Tibial artery (tissue), 4 donors: ENCODE results near the gene ZKSCAN8.

Experiments
- DNase-seq, 2 donors: peaks; one replicate each; pipeline ENCODE4 v3.0.0-alpha.2; 2019
- H3K27ac ChIP-seq, 2 donors: fragments of 200-600 bp; sonication (generic) in 1 of 2; 1 replicate in 1 of 2; 2 replicates in 1 of 2; pipeline ENCODE4 v1.5.1; 2018 to 2019; ENCODE audit warnings: mild to moderate bottlenecking in 1 of 2
- H3K27me3 ChIP-seq, 2 donors: fragments of 200-600 bp; sonication (generic) in 1 of 2; one replicate each; pipeline versions ENCODE4 v1.5.1 to v1.6.0; 2016 to 2019
- H3K36me3 ChIP-seq, 3 donors: fragments of 200-600 bp; sonication (generic) in 2 of 3; one replicate each; pipeline ENCODE4 v1.5.1; 2016 to 2019; ENCODE audit warnings: mild to moderate bottlenecking in 2 of 3
- H3K4me1 ChIP-seq, 4 donors: fragments of 200-600 bp; sonication (generic) in 2 of 4; 1 replicate in 3 of 4; 2 replicates in 1 of 4; pipeline ENCODE4 v1.5.1; 2016 to 2019
- H3K4me3 ChIP-seq, 2 donors: fragments of 200-600 bp; sonication (generic) in 1 of 2; 1 replicate in 1 of 2; 2 replicates in 1 of 2; pipeline ENCODE4 v1.5.1; 2018 to 2019; ENCODE audit warnings: mild to moderate bottlenecking in 2 of 2
- H3K9me3 ChIP-seq, 3 donors: fragments of 200-600 bp; sonication (generic) in 1 of 3; one replicate each; pipeline ENCODE4 v1.5.1; 2016 to 2019
- intact Hi-C: fragments of 100-400 bp; cut with DNase I; formaldehyde crosslinking; loops from one replicate; pipeline ENCODE4 v1.15.0; 2023; ENCODE audit warnings: low total_unique reads
- TF ChIP-seq, protein P1 (sequence below), 2 experiments: fragments of 200-600 bp in 1 of 2; fragments of 450-650 bp in 1 of 2; IDR thresholded peaks; one replicate each; pipeline ENCODE4 v1.5.1; 2017 to 2019; ENCODE audit warnings: antibody characterized with exemption in 2 of 2, mild to moderate bottlenecking in 1 of 2, moderate library complexity in 1 of 2

ZKSCAN8 gene

DNA sequence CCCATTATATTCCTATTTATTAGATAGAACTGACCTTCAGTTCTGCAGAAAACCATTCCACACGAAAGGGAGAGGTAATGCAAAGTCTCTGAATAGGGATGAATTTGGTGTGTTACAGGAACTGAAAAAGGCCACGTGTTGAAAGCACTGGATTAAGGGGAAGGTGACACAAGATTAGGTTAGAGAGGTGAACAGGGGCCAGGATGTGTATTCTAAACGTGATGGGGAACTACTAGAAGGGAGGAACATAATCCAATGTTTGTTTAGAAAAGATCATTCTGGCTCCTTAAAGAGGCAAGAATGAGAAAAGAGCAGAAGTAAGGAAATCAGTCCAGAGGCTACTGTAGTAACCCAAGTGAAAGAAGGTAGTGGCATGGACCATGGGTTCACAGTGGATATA lies 6.3 kb upstream of the ZKSCAN8 start:
- TF ChIP-seq, protein P1, sequence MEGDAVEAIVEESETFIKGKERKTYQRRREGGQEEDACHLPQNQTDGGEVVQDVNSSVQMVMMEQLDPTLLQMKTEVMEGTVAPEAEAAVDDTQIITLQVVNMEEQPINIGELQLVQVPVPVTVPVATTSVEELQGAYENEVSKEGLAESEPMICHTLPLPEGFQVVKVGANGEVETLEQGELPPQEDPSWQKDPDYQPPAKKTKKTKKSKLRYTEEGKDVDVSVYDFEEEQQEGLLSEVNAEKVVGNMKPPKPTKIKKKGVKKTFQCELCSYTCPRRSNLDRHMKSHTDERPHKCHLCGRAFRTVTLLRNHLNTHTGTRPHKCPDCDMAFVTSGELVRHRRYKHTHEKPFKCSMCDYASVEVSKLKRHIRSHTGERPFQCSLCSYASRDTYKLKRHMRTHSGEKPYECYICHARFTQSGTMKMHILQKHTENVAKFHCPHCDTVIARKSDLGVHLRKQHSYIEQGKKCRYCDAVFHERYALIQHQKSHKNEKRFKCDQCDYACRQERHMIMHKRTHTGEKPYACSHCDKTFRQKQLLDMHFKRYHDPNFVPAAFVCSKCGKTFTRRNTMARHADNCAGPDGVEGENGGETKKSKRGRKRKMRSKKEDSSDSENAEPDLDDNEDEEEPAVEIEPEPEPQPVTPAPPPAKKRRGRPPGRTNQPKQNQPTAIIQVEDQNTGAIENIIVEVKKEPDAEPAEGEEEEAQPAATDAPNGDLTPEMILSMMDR (IDR thresholded peaks at IDR 0.05) = no peak
- Histone ChIP-seq H3K4me1 (peaks cover 0 to 30% (median 13%) of the 10 kb centered on the region in 4 donors), H3K4me3 (no peak overlapping the region), H3K36me3 (peaks cover 0 to 2% (median 0%) of the 10 kb centered on the region in 3 donors), H3K27ac (peak overlapping the region; percentile 95 to 98), H3K9me3 (no peaks in the 10 kb centered on the region), H3K27me3 (no peaks in the 10 kb centered on the region)
- intact Hi-C loops = loop anchor here (5.0 kb wide), 1 partner anchor 222 kb away; no protein-coding TSS in a partner anchor
- DNase-seq = no peak

DNA sequence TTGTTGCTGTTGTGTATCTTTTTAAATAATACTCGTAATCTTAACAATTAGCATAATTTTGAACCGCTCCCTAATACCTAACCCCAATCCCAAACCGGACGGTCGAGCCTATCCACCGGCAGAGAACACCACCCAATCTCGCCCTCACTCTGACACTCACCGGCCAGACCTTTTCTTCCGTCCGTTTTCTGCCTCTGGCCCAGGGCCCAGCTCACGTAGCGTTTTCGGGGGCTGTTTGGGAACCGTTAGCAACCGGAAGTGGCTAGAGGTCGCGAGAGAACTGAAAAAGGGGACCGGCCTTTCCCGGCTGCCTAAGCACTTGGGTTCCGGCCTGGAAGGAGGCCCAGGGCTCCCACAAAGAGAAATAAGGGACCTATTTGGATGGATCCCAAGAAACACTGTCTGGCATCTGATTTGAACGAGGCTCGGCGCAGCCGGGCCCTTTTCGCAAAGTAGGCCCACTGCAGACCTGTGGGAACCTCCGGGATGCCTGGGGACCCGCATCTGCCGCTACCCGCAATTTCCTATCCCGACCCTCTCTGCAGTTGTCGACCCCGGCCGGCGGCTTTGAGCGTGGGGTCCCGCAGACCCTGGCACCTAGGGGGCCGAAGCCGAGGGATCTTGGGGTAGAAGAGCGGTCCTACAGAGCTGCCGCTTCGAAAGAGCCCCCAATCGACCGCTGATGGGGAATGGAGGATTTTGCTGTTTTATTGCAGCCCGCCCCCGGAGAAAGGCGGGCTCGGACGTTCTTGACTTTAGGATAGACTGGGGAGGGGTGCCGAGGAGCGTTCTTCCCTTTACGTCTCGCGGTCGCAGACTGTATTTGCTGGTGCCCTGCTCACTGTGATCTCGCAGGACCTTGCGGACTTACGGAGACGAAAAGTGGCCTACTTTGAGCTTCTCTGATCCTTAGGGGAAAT lies 4.8 kb upstream of the ZKSCAN8 start:
- Histone ChIP-seq H3K27me3 (no peaks in the 10 kb centered on the region), H3K9me3 (no peaks in the 10 kb centered on the region), H3K4me3 (peak overlapping the region; percentile 72 to 81), H3K36me3 (no peaks in the 10 kb centered on the region), H3K27ac (peak overlapping the region; percentile 95 to 98), H3K4me1 (peaks cover 0 to 30% (median 13%) of the 10 kb centered on the region in 4 donors)
- TF ChIP-seq, protein P1 (IDR thresholded peaks at IDR 0.05) = no peak
- intact Hi-C loops = loop anchor here (5.0 kb wide), 1 partner anchor 220 kb away; no protein-coding TSS in a partner anchor
- peak; percentile 90 to 93 for DNase-seq

DNA sequence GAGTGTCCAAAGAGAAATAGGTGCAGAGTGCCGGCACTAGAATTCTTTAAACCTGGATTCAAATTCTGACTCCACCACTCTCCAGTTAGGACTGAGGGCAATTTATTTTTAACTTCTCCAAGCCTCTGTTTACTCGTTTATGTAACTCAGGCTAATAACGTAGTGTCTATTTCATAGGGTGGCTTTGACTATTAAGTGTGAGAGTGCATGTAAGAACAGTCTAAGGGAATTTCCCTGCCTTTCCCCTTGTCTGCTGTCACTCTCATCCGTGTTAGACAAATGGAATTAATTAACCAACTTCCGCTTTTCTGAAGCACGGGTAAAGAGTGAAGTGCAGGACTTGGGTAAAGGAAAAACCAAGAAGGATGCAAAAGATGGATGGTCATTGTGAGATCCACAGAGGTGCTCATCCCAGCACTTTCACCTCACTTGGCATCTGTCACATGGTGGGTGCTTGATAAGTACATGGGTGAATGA lies 4.1 kb upstream of the ZKSCAN8 start:
- H3K4me1 ChIP-seq = peaks cover 0 to 32% (median 13%) of the 10 kb centered on the region in 4 donors
- no peaks in the 10 kb centered on the region for H3K36me3 ChIP-seq
- intact Hi-C loops = loop anchor here (5.0 kb wide), 1 partner anchor 220 kb away; no protein-coding TSS in a partner anchor
- DNase-seq = no peak
- H3K9me3 ChIP-seq = no peaks in the 10 kb centered on the region
- TF ChIP-seq, protein P1 (IDR thresholded peaks at IDR 0.05) = no peak
- peak overlapping the region; percentile 72 to 81 for H3K4me3 ChIP-seq
- no peaks in the 10 kb centered on the region for H3K27me3 ChIP-seq
- peak overlapping the region; percentile 95 to 98 for H3K27ac ChIP-seq

DNA sequence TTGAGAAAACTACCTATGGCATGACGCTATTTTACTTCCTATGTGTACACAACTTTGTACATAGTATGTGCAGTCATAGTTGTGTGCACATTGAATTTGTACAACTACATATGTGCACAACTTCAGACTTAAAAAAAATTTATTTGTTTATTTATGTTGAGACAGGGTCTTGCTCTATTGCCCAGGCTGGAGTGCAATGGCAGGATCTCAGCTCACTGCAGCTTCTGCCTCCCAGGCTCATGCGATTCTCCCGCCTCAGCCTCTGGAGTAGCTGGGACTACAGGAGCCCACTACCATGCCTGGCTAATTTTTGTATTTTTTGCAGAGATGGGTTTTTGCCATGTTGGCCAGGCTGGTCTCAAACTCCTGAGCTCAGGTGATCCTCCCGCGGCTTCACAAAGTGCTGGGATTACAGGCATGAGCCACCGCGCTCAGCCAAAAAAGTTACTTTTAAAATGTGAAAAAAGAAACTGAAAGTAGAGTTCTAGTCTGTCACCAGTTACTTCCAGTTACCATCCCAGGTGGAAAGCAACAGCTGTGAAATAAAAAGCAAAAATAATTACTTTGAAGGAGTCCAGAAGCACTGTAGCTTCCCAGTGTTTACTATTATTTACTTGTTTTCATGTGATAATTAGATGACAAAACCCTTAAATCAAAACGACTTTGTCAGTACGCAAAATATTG lies 1.7 kb upstream of the ZKSCAN8 start:
- Histone ChIP-seq H3K27ac (no peak overlapping the region), H3K36me3 (peaks cover 0 to 4% (median 1%) of the 10 kb centered on the region in 3 donors), H3K4me1 (peaks cover 0 to 42% (median 18%) of the 10 kb centered on the region in 4 donors), H3K4me3 (no peak overlapping the region), H3K27me3 (no peaks in the 10 kb centered on the region), H3K9me3 (no peaks in the 10 kb centered on the region)
- no peak for DNase-seq
- TF ChIP-seq, protein P1 (IDR thresholded peaks at IDR 0.05) = no peak
- intact Hi-C loops = loop anchor here (5.0 to 10.0 kb wide), 2 partner anchors 75 to 217 kb away; no protein-coding TSS in a partner anchor

DNA sequence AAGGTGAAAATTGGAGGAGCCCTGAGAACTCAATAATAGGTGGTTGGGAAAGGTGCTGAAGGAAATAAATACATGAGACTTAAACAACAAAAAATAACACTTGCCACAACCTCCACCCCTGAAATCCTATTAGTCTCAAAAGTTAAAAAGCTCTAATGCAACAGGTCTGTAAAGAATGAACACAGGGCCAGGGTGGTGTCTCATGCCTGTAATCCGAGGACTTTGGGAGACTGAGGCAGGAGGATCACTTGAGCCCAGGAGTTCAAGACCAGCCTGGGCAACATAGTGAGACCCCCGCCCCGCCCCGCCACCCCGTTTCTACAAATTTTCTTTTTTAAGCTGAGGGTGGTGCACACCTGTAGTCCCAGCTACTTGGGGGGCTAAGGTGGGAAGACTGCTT lies 1.1 kb upstream of the ZKSCAN8 start:
- peak overlapping the region in 1 of 2 donors; percentile 85 for H3K27ac ChIP-seq
- H3K36me3 ChIP-seq = peaks cover 0 to 8% (median 6%) of the 10 kb centered on the region in 3 donors
- H3K9me3 ChIP-seq = no peaks in the 10 kb centered on the region
- no peaks in the 10 kb centered on the region for H3K27me3 ChIP-seq
- H3K4me1 ChIP-seq = peaks cover 0 to 43% (median 17%) of the 10 kb centered on the region in 4 donors
- TF ChIP-seq, protein P1 (IDR thresholded peaks at IDR 0.05) = no peak
- DNase-seq = no peak
- no peak overlapping the region for H3K4me3 ChIP-seq
- intact Hi-C loops = loop anchor here (10.0 kb wide), 1 partner anchor 74 kb away; no protein-coding TSS in a partner anchor
